22Rv1 (cell line): ENCODE data around the gene TUBA8.

ENCODE experiments used
- CTCF ChIP-seq: fragments of 450-650 bp; IDR thresholded peaks from 2 replicates; pipeline ENCODE4 v1.5.1; 2017; ENCODE audit warnings: mild to moderate bottlenecking
- ZFX ChIP-seq: fragments of 450-650 bp; IDR thresholded peaks from 2 replicates; pipeline ENCODE4 v1.6.1; 2017; ENCODE audit warnings: antibody characterized with exemption, borderline replicate concordance

- TF ChIP-seq CTCF = no peak
- TF ChIP-seq ZFX = no peak
Measured at GRCh38 chr22:18126606-18127005, 16.0 kb downstream of the TUBA8 start.
